Measurements from ENCODE around the gene SLC16A6.
"Not testable (repeated sequence)": the region's sequence is repeated elsewhere in the genome, so short reads cannot be mapped to it uniquely, and the experiment has no call there.

GRCh38 chr17:68308486-68308885 is 17.6 kb upstream of the SLC16A6 start:
- not testable (repeated sequence) for TF ChIP-seq EZH2 (IDR thresholded peaks at IDR 0.05; ENCODE audit: insufficient read depth, poor library complexity, severe bottlenecking); EZH2phosphoT487 (IDR thresholded peaks at IDR 0.05; ENCODE audit: insufficient read depth, low read depth)

All from GM23248 (cell line).